Measurements from ENCODE around the gene MICOS13.

The MICOS13 gene

GRCh38 chr19:5718579-5719273 is 38.4 kb upstream of the MICOS13 start (continued):
- TF ChIP-seq ZNF398 (tag by site-specific recombination; IDR thresholded peaks at IDR 0.05) (peak; percentile 96), ZBTB26 (tag by site-specific recombination; optimal IDR thresholded peaks at IDR 0.05) (no peak), ZFP69B (tag by site-specific recombination; IDR thresholded peaks at IDR 0.05) (peak; percentile 63; the same call in 1 of the 2 replicates), TSHZ1 (tag by site-specific recombination; IDR thresholded peaks at IDR 0.05; ENCODE audit: borderline replicate concordance) (no peak), ZNF623 (tag by site-specific recombination; IDR thresholded peaks at IDR 0.05) (no peak), BCL11A (tag by site-specific recombination; IDR thresholded peaks at IDR 0.05; ENCODE audit: low read depth) (no peak), ZNF394 (tag by site-specific recombination; IDR thresholded peaks at IDR 0.05; ENCODE audit: borderline replicate concordance) (peak; percentile 70), PRDM1 (tag by site-specific recombination; IDR thresholded peaks at IDR 0.05) (peak; percentile 98), ZNF776 (tag by site-specific recombination; IDR thresholded peaks at IDR 0.05; ENCODE audit: borderline replicate concordance) (no peak), GLIS1 (tag by site-specific recombination; IDR thresholded peaks at IDR 0.05) (peak; percentile 74), HOXC10 (CRISPR knock-in tag; IDR thresholded peaks at IDR 0.05) (no peak), YY1 (tag by site-specific recombination; IDR thresholded peaks at IDR 0.05) (no peak), ZNF132 (tag by site-specific recombination; IDR thresholded peaks at IDR 0.05; ENCODE audit: borderline replicate concordance) (no peak), ZNF280D (tag by site-specific recombination; IDR thresholded peaks at IDR 0.05) (no peak), ZNF792 (tag by site-specific recombination; IDR thresholded peaks at IDR 0.05) (no peak), PRDM4 (tag by site-specific recombination; IDR thresholded peaks at IDR 0.05) (no peak), ZNF423 (tag by site-specific recombination; IDR thresholded peaks at IDR 0.05) (no peak), ZNF621 (tag by site-specific recombination; IDR thresholded peaks at IDR 0.05) (no peak), ZNF518A (tag by site-specific recombination; conservative IDR thresholded peaks at IDR 0.05; ENCODE audit: low read depth) (0 out of 2 replicates have a peak, but pooled peaks have one; percentile 29), ZNF214 (tag by site-specific recombination; IDR thresholded peaks at IDR 0.05; ENCODE audit: borderline replicate concordance) (no peak), ZNF433 (tag by site-specific recombination; IDR thresholded peaks at IDR 0.05; ENCODE audit: low read depth) (no peak), SP7 (tag by site-specific recombination; IDR thresholded peaks at IDR 0.05) (peak; percentile 87)

Measured in HEK293 (cell line).